Kidney epithelial cell (primary cell): ENCODE data around the gene UBAC2. TPM values are rescaled to one million over a fixed set of nuclear protein-coding genes. Genes with fewer than 3 reads are reported as not detected.

Source experiments
- DNase-seq: peaks from one replicate; pipeline ENCODE4 v3.0.0-alpha.2; 2010; ENCODE audit warnings: low read depth
- H3K27me3 ChIP-seq: 2 replicates; pipeline ENCODE4 v1.6.0; 2011; ENCODE audit warnings: low read length; ENCODE audit not compliant: control insufficient read depth, insufficient read depth
- H3K36me3 ChIP-seq: 2 replicates; pipeline ENCODE4 v1.5.1; 2011; ENCODE audit warnings: low read length; ENCODE audit not compliant: control insufficient read depth, insufficient read depth
- H3K4me3 ChIP-seq: 2 replicates; pipeline ENCODE4 v1.5.1; 2011; ENCODE audit warnings: low read depth, mild to moderate bottlenecking, control low read depth, low read length
- CTCF ChIP-seq: IDR thresholded peaks from 2 replicates; pipeline ENCODE4 v1.5.1; 2011; ENCODE audit warnings: mild to moderate bottlenecking, moderate library complexity, low read length, control low read depth, inconsistent platforms; ENCODE audit not compliant: insufficient read depth, poor library complexity, severe bottlenecking
- total RNA-seq: library from RNA; depleted of rRNA; stranded (reverse); fragments of >200 nt; gene quantifications from 2 replicates; pipeline ENCODE4 v1.2.3, GENCODE V29; 2015

UBAC2 gene
- total RNA-seq, 1 donor from 2014 or later: 83.6 TPM

DNA sequence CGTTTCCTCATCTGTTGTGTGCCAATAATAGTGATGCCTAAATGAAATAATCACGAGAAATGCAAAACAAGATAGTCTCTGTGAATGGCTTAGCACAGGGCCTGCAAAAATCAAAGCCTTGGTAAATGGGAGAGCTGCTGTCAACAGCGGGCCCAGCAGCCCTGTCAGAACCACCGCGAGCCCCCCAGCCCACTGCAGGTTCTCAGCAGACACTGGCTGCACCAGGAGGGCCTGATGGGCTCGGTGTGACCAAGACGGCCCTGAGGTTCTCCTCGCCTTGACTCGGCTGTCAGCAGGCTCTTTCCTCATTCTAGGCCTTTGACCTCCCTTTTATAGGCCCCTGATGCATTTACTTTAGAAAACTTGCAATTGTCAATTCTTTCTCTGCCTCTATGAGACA lies 197.4 kb downstream of the UBAC2 start:
- peaks cover 2% of the 10 kb centered on the region for H3K27me3 ChIP-seq
- TF ChIP-seq CTCF: no peak
- H3K4me3 ChIP-seq: no peak overlapping the region
- no peak for DNase-seq
- H3K36me3 ChIP-seq: no peaks in the 10 kb centered on the region

DNA sequence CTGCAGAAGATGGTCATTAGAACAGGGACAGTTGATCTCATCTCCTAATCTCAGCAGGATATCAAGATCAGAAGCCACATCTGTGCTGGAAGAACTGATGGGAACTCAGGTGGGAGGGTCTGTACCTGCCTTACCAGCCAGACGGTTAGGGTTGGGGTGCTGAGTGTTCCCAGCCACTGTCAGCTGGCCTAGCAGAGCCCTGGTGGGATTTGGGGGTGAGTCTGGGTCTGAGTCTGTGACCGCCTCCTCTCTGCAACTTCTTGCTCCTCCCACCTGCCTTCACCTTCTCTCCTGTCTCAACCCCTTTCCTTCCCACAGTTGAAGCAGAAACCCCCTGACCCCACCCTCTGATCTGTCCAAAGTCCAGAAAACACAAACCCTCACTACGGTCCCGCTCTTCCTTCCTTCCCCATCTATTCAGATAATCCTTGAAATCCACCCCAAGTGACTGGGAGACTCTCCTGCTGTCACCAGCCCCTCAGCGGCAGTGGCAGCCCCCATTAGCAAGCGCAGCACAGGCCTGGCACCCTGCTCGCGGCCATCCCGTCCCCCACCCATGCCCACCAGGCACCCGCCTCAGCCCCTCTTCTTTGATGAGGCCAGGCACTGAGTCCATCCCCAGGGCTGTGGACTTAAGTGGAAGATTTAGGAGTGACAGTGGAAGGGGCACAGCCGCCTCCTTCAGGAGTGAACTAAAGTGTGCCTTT lies 198.4 kb downstream of the UBAC2 start:
- DNase-seq: no peak
- H3K27me3 ChIP-seq: peaks cover 2% of the 10 kb centered on the region
- H3K4me3 ChIP-seq: no peak overlapping the region
- no peak for TF ChIP-seq CTCF
- no peaks in the 10 kb centered on the region for H3K36me3 ChIP-seq

DNA sequence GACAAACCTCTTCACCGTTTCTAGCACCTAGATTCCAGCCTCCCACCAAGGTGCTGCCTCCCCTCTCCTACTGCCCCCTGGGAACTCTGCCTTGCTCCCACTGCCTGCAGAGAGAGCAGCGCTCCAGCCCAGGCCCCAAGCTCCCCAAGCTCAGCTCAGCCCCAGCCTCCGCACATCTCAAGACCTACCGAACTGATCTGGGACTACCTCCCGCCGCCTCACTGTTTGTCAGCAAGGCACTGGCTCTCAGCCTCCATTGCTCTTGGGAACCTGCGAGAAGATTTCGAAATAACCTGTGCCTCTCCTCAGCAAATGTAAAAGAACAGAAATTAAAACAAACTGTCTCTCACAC lies 198.9 kb downstream of the UBAC2 start:
- TF ChIP-seq CTCF: no peak
- Histone ChIP-seq H3K4me3 (no peak overlapping the region), H3K36me3 (no peaks in the 10 kb centered on the region), H3K27me3 (peaks cover 2% of the 10 kb centered on the region)
- DNase-seq: no peak

DNA sequence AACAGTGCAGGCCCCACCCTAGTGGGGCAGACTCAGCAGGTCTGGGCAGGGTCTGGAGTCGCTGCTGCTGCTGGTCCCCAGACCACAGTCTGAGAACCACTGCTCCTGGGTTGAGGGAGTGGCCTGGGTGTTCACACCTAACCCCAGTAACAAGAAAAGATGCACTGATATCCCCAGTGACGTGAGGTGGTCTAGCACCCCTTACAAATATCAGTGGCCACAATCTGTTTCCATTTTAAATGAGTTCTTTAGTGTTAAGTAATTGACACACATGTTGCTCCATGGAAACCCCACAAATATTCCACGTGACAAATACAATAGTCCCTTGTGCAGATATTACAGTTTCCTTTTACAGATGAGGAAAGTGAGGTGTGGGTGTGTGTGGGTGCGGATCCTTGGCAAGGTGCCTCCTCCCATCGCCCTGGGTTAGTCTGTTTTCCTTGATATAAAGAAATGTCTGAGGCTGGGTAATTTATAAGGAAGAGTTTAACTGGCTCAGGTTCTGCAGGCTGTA lies 202.9 kb downstream of the UBAC2 start:
- Histone ChIP-seq H3K4me3 (no peak overlapping the region), H3K36me3 (no peaks in the 10 kb centered on the region), H3K27me3 (peaks cover 2% of the 10 kb centered on the region)
- no peak for DNase-seq
- TF ChIP-seq CTCF: no peak

GRCh38 chr13:99404005-99404755 lies 203.5 kb downstream of the UBAC2 start:
- Histone ChIP-seq H3K4me3 (no peak overlapping the region), H3K27me3 (peaks cover 2% of the 10 kb centered on the region), H3K36me3 (no peaks in the 10 kb centered on the region)
- TF ChIP-seq CTCF: no peak
- DNase-seq: no peak

DNA sequence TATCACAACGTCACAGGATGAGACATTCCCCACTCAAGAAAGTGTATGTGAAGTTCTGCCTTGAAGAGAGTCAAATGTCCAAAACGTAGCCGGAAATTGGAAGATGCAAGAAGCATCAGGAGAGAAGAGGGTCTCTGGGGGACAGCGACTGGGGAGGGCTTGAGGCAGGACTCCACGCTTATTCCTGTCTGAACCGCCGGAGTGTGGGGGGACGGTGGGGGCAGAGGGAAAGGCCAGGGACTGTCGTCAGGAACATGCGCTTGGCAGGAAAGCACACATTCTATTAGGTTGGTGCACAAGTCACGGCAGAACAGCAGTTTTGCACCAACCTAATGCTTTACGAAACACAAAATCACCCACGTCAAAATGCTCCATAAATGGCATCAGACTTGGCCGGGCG lies 205.3 kb downstream of the UBAC2 start:
- Histone ChIP-seq H3K4me3 (no peak overlapping the region), H3K27me3 (no peaks in the 10 kb centered on the region), H3K36me3 (no peaks in the 10 kb centered on the region)
- DNase-seq: no peak
- no peak for TF ChIP-seq CTCF
